Epithelial cell of esophagus (primary cell): ENCODE measurements around the gene LDLRAD2.

Source experiments
- DNase-seq: peaks from one replicate; pipeline ENCODE4 v3.0.0; 2010; ENCODE audit warnings: low read depth
- H3K4me3 ChIP-seq: 2 replicates; pipeline ENCODE4 v1.5.1; 2011; ENCODE audit warnings: mild to moderate bottlenecking, low read length, control low read depth
- CTCF ChIP-seq: IDR thresholded peaks from 2 replicates; pipeline ENCODE4 v1.5.1; 2011; ENCODE audit warnings: low read depth, mild to moderate bottlenecking, low read length, control low read depth, inconsistent platforms; ENCODE audit not compliant: insufficient read depth; ENCODE audit errors: missing control alignments

The LDLRAD2 gene

GRCh38 chr1:21845646-21846641 lies 33.9 kb downstream of the LDLRAD2 start:
- no peak overlapping the region for H3K4me3 ChIP-seq
- no peak for TF ChIP-seq CTCF
- DNase-seq, result no peak

GRCh38 chr1:21847223-21848205 lies 35.4 kb downstream of the LDLRAD2 start:
- no peak overlapping the region for H3K4me3 ChIP-seq
- no peak for DNase-seq
- TF ChIP-seq CTCF, result no peak

GRCh38 chr1:21848524-21849174 lies 36.6 kb downstream of the LDLRAD2 start:
- TF ChIP-seq CTCF, result no peak
- H3K4me3 ChIP-seq, result no peak overlapping the region
- DNase-seq, result no peak

GRCh38 chr1:21849909-21850576 lies 38.0 kb downstream of the LDLRAD2 start:
- no peak for TF ChIP-seq CTCF
- no peak overlapping the region for H3K4me3 ChIP-seq
- no peak for DNase-seq

- DNase-seq, result no peak
- no peak for TF ChIP-seq CTCF
- no peak overlapping the region for H3K4me3 ChIP-seq
Observed at GRCh38 chr1:21851430-21852250, 39.6 kb downstream of the LDLRAD2 start.
